Measurements from ENCODE around the gene GRID2.

GRID2 gene

DNA sequence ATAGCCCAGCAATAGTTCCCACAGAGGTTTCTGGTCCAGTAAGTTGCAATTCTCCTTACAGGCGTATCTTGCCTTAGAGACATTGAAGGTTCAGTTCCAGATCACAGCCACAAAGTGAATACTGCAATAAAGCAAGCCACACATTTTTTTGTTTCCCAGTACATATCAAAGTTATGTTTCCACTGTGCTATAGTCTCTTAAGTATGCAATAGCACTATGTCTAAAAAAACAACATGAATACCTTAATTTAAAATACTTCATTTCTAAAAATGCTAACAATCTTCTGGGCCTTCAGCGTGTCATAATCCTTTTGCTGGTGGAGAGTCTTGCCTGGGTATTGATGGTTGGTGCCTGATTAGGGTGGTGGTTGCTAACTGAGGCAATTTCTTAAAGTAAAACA is 659.1 kb downstream of the GRID2 start:
- H3K27me3 ChIP-seq (ENCODE audit: low read depth) = no peaks in the 10 kb centered on the region

GRCh38 chr4:92968556-92968955 is 664.8 kb downstream of the GRID2 start:
- no peaks in the 10 kb centered on the region for H3K36me3 ChIP-seq (replicated peaks)
- H3K27me3 ChIP-seq (ENCODE audit: low read depth) = no peaks in the 10 kb centered on the region
- no peak overlapping the region for H3K4me3 ChIP-seq
- no peaks in the 10 kb centered on the region for H3K4me1 ChIP-seq
- in situ Hi-C loops (cut with MboI; ENCODE audit: low sequenced_read_pairs) = no loop called here
- no peak for DNase-seq (ENCODE audit: low spot score in 2 of 2)
- H3K9me3 ChIP-seq = no peaks in the 10 kb centered on the region

More for the DNA sequence above, 659.1 kb downstream of the GRID2 start:
- Histone ChIP-seq H3K36me3 (replicated peaks) (no peaks in the 10 kb centered on the region), H3K4me3 (no peak overlapping the region), H3K4me1 (no peaks in the 10 kb centered on the region), H3K9me3 (no peaks in the 10 kb centered on the region)
- DNase-seq (ENCODE audit: low spot score in 2 of 2) = no peak
- in situ Hi-C loops (cut with MboI; ENCODE audit: low sequenced_read_pairs) = no loop called here

- no peaks in the 10 kb centered on the region for H3K9me3 ChIP-seq
- H3K4me3 ChIP-seq = no peak overlapping the region
- H3K27me3 ChIP-seq (ENCODE audit: low read depth) = no peaks in the 10 kb centered on the region
- no peaks in the 10 kb centered on the region for H3K36me3 ChIP-seq (replicated peaks)
- DNase-seq (ENCODE audit: low spot score in 2 of 2) = no peak
- no peaks in the 10 kb centered on the region for H3K4me1 ChIP-seq
- in situ Hi-C loops (cut with MboI; ENCODE audit: low sequenced_read_pairs) = no loop called here
Observed at GRCh38 chr4:92968996-92969395, 665.2 kb downstream of the GRID2 start.

DNA sequence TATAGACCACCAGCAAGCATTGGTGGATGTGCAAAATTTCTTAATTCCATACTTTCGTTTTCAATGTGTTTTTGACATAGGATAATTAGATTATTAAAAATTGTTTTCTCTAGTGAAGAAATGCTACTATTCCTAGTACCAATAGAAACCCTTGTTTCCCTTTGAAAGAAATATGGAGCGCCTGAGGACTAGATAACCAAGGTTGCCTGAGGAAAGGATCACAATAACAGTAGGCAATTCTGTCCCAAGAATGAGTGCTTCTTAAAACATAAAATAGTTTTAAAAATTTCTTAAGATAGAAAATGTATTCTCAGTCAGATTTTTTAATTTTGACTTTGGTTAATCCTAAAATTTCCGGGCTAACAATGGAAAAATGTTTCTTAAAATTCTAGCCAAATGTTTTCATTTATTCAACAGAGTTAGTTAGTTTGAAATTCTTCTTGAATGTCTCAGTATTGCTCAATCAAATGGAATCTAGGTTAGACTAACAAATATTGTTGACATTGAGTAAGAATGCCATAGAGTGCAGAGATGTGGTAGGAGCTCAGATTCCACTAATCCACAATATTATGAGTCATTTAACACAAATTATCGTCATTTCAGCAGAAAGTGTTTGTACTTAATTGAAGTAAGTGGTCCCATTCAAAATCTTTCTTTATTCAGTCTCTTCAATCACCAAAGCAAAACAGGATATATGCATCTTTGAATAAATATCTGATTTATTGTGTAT is 666.0 kb downstream of the GRID2 start:
- Histone ChIP-seq H3K4me3 (no peak overlapping the region), H3K36me3 (replicated peaks) (no peaks in the 10 kb centered on the region), H3K4me1 (no peaks in the 10 kb centered on the region), H3K27me3 (ENCODE audit: low read depth) (no peaks in the 10 kb centered on the region), H3K9me3 (no peaks in the 10 kb centered on the region)
- in situ Hi-C loops (cut with MboI; ENCODE audit: low sequenced_read_pairs) = no loop called here
- no peak for DNase-seq (ENCODE audit: low spot score in 2 of 2)

DNA sequence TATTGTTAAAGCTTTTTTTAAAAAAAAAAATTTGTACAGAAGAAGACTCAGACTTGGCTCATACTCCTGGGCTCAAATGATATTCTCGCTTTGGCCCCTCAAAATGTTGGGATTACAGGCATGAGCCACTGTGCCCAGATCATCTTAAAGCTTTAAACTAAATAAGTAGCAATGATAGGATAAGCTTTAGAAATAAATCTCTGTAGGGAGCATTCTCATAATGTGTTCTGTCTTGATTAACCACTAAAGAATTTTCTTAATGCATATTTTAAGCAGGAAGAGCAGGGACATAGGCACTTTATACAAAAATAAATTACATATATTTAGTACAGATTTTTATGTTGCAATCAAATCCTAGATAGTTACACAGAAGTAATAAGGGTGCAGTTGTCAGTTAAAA is 667.2 kb downstream of the GRID2 start:
- Histone ChIP-seq H3K4me3 (no peak overlapping the region), H3K27me3 (ENCODE audit: low read depth) (no peaks in the 10 kb centered on the region), H3K4me1 (no peaks in the 10 kb centered on the region), H3K9me3 (no peaks in the 10 kb centered on the region), H3K36me3 (replicated peaks) (no peaks in the 10 kb centered on the region)
- in situ Hi-C loops (cut with MboI; ENCODE audit: low sequenced_read_pairs) = no loop called here
- no peak for DNase-seq (ENCODE audit: low spot score in 2 of 2)

GRCh38 chr4:92988301-92988700 is 684.5 kb downstream of the GRID2 start:
- Histone ChIP-seq H3K9me3 (no peaks in the 10 kb centered on the region), H3K36me3 (replicated peaks) (no peaks in the 10 kb centered on the region), H3K27me3 (ENCODE audit: low read depth) (no peaks in the 10 kb centered on the region), H3K4me1 (no peaks in the 10 kb centered on the region), H3K4me3 (no peak overlapping the region)
- no peak for DNase-seq (ENCODE audit: low spot score in 2 of 2)
- in situ Hi-C loops (cut with MboI; ENCODE audit: low sequenced_read_pairs) = no loop called here

- Histone ChIP-seq H3K4me1 (no peaks in the 10 kb centered on the region), H3K9me3 (no peaks in the 10 kb centered on the region), H3K27me3 (ENCODE audit: low read depth) (no peaks in the 10 kb centered on the region), H3K4me3 (no peak overlapping the region), H3K36me3 (replicated peaks) (no peaks in the 10 kb centered on the region)
- no peak for DNase-seq (ENCODE audit: low spot score in 2 of 2)
- in situ Hi-C loops (cut with MboI; ENCODE audit: low sequenced_read_pairs) = no loop called here
Observed at GRCh38 chr4:92992758-92993157, 689.0 kb downstream of the GRID2 start.

- Histone ChIP-seq H3K9me3 (no peaks in the 10 kb centered on the region), H3K4me1 (no peaks in the 10 kb centered on the region), H3K27me3 (ENCODE audit: low read depth) (no peaks in the 10 kb centered on the region), H3K36me3 (replicated peaks) (no peaks in the 10 kb centered on the region), H3K4me3 (no peak overlapping the region)
- in situ Hi-C loops (cut with MboI; ENCODE audit: low sequenced_read_pairs) = no loop called here
- no peak for DNase-seq (ENCODE audit: low spot score in 2 of 2)
Observed at GRCh38 chr4:92994727-92995126, 691.0 kb downstream of the GRID2 start.

- H3K9me3 ChIP-seq = no peaks in the 10 kb centered on the region
- in situ Hi-C loops (cut with MboI; ENCODE audit: low sequenced_read_pairs) = no loop called here
- H3K4me3 ChIP-seq = no peak overlapping the region
- no peaks in the 10 kb centered on the region for H3K4me1 ChIP-seq
- DNase-seq (ENCODE audit: low spot score in 2 of 2) = no peak
- H3K36me3 ChIP-seq (replicated peaks) = no peaks in the 10 kb centered on the region
- no peaks in the 10 kb centered on the region for H3K27me3 ChIP-seq (ENCODE audit: low read depth)
Observed at GRCh38 chr4:92996533-92996932, 692.8 kb downstream of the GRID2 start.

GRCh38 chr4:93000910-93001309 is 697.1 kb downstream of the GRID2 start:
- no peak for DNase-seq (ENCODE audit: low spot score in 2 of 2)
- in situ Hi-C loops (cut with MboI; ENCODE audit: low sequenced_read_pairs) = no loop called here
- no peaks in the 10 kb centered on the region for H3K9me3 ChIP-seq
- H3K4me1 ChIP-seq = no peaks in the 10 kb centered on the region
- no peaks in the 10 kb centered on the region for H3K36me3 ChIP-seq (replicated peaks)
- H3K4me3 ChIP-seq = no peak overlapping the region
- H3K27me3 ChIP-seq (ENCODE audit: low read depth) = no peaks in the 10 kb centered on the region

- no peaks in the 10 kb centered on the region for H3K27me3 ChIP-seq (ENCODE audit: low read depth)
- H3K4me3 ChIP-seq = no peak overlapping the region
- DNase-seq (ENCODE audit: low spot score in 2 of 2) = no peak
- no peaks in the 10 kb centered on the region for H3K4me1 ChIP-seq
- no peaks in the 10 kb centered on the region for H3K36me3 ChIP-seq (replicated peaks)
- in situ Hi-C loops (cut with MboI; ENCODE audit: low sequenced_read_pairs) = no loop called here
- no peaks in the 10 kb centered on the region for H3K9me3 ChIP-seq
Observed at GRCh38 chr4:93002240-93002639, 698.5 kb downstream of the GRID2 start.

GRCh38 chr4:93016350-93016749 is 712.6 kb downstream of the GRID2 start:
- Histone ChIP-seq H3K9me3 (no peaks in the 10 kb centered on the region), H3K36me3 (replicated peaks) (no peaks in the 10 kb centered on the region), H3K27me3 (ENCODE audit: low read depth) (no peaks in the 10 kb centered on the region), H3K4me3 (no peak overlapping the region), H3K4me1 (no peaks in the 10 kb centered on the region)
- no peak for DNase-seq (ENCODE audit: low spot score in 2 of 2)
- in situ Hi-C loops (cut with MboI; ENCODE audit: low sequenced_read_pairs) = no loop called here

GRCh38 chr4:93018243-93018642 is 714.5 kb downstream of the GRID2 start:
- no peaks in the 10 kb centered on the region for H3K36me3 ChIP-seq (replicated peaks)
- no peak overlapping the region for H3K4me3 ChIP-seq
- DNase-seq (ENCODE audit: low spot score in 2 of 2) = no peak
- in situ Hi-C loops (cut with MboI; ENCODE audit: low sequenced_read_pairs) = no loop called here
- H3K4me1 ChIP-seq = no peaks in the 10 kb centered on the region
- 0 out of 2 replicates have a peak, but pooled peaks cover 5% of the 10 kb centered on the region for H3K27me3 ChIP-seq (ENCODE audit: low read depth)
- no peaks in the 10 kb centered on the region for H3K9me3 ChIP-seq

DNA sequence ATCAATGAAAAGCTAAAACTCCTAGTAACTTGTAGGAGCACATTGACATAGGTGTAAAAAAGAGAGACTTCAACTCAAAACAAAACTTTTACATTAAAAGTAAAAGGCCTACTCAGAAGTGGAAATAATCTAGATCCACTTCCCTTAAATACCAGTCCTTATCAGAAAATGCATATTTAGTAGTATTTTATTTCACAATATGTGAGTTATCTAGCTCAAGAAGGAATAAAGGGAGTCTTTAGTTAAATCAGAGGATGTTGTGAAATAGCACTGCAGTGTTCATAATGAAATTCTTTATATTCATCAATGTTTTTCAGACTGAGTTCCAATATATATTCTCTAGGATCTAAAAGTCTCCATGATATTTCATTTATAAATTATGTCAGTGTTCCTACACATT is 715.0 kb downstream of the GRID2 start:
- no peak for DNase-seq (ENCODE audit: low spot score in 2 of 2)
- H3K4me3 ChIP-seq = no peak overlapping the region
- H3K27me3 ChIP-seq (ENCODE audit: low read depth) = 0 out of 2 replicates have a peak, but pooled peaks cover 5% of the 10 kb centered on the region
- H3K9me3 ChIP-seq = no peaks in the 10 kb centered on the region
- H3K4me1 ChIP-seq = no peaks in the 10 kb centered on the region
- no peaks in the 10 kb centered on the region for H3K36me3 ChIP-seq (replicated peaks)
- in situ Hi-C loops (cut with MboI; ENCODE audit: low sequenced_read_pairs) = no loop called here

DNA sequence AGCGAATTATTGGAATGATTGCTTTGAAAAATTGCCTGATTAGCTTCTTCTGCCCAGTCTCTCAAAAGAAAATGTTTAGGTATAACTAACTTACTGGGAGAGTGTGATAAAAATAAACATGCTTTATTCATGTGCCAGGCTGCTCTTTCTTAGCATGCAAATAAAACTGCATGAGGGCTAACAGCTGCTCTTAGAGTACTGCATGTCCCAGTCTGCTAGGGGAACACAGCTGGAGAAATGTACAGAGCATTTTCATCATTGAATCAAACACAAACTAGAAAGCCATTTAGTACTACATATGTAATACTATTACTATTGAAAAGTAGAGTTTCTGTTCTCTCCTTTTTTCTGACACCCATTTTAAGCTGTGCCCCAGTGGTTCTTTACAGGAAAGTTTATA is 726.0 kb downstream of the GRID2 start:
- DNase-seq (ENCODE audit: low spot score in 2 of 2) = no peak
- in situ Hi-C loops (cut with MboI; ENCODE audit: low sequenced_read_pairs) = no loop called here
- H3K9me3 ChIP-seq = no peaks in the 10 kb centered on the region
- H3K4me3 ChIP-seq = no peak overlapping the region
- no peaks in the 10 kb centered on the region for H3K36me3 ChIP-seq (replicated peaks)
- no peaks in the 10 kb centered on the region for H3K4me1 ChIP-seq
- no peaks in the 10 kb centered on the region for H3K27me3 ChIP-seq (ENCODE audit: low read depth)

Data from HAP-1 (cell line).